ENCODE measurements around the gene TOMM70. TPM values are rescaled to one million over a fixed set of nuclear protein-coding genes. Genes with fewer than 3 reads are reported as not detected.

TOMM70 gene
- total and polyA plus RNA-seq, 4 donors, result 54.8 to 90.9 (median 62.2) TPM

GRCh38 chr3:100374521-100374920 is 26.4 kb downstream of the TOMM70 start:
- H3K9me3 ChIP-seq (ENCODE audit: control insufficient read depth, insufficient read depth, low read length), result no peaks in the 10 kb centered on the region
- H3K4me1 ChIP-seq (ENCODE audit: control insufficient read depth, insufficient read depth, low read length), result no peaks in the 10 kb centered on the region
- peaks cover 19% of the 10 kb centered on the region for H3K36me3 ChIP-seq (ENCODE audit: control insufficient read depth, insufficient read depth, low read length)
- no peaks in the 10 kb centered on the region for H3K27me3 ChIP-seq (ENCODE audit: control insufficient read depth, insufficient read depth, low read length)
- no peak for DNase-seq (ENCODE audit: low read depth in 4 of 6, low spot score in 6 of 6)
- no peak overlapping the region for H3K27ac ChIP-seq (ENCODE audit: low read depth, low read length)
- H3K4me3 ChIP-seq (ENCODE audit: low read depth, low read length), result no peak overlapping the region

DNA sequence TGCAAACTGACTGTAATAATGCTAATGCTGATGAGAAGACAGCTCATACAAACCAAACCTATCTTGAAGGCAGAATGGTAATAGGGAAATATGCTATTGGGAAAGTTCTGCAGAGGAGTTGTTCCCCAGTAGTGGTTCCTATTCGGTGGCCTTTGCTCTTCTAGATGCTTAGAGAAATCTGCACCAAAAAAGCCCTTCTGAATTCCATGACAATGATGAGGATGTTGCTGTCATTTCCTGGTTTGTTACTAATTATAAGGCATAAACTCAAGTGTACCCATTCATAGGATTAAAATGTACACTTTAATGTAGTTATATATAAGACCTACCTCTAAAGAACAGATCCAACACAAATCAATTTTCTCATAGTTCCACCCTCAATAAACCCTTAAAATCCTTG is 30.1 kb downstream of the TOMM70 start:
- H3K36me3 ChIP-seq (ENCODE audit: control insufficient read depth, insufficient read depth, low read length), result peaks cover 16% of the 10 kb centered on the region
- no CpG with 5 or more reads among the region's 1 CpG for WGBS (ENCODE audit: insufficient coverage)
- no peaks in the 10 kb centered on the region for H3K4me1 ChIP-seq (ENCODE audit: control insufficient read depth, insufficient read depth, low read length)
- no peak for DNase-seq (ENCODE audit: low read depth in 4 of 6, low spot score in 6 of 6)
- no peak overlapping the region for H3K4me3 ChIP-seq (ENCODE audit: low read depth, low read length)
- no peaks in the 10 kb centered on the region for H3K9me3 ChIP-seq (ENCODE audit: control insufficient read depth, insufficient read depth, low read length)
- no peak overlapping the region for H3K27ac ChIP-seq (ENCODE audit: low read depth, low read length)
- no peaks in the 10 kb centered on the region for H3K27me3 ChIP-seq (ENCODE audit: control insufficient read depth, insufficient read depth, low read length)

DNA sequence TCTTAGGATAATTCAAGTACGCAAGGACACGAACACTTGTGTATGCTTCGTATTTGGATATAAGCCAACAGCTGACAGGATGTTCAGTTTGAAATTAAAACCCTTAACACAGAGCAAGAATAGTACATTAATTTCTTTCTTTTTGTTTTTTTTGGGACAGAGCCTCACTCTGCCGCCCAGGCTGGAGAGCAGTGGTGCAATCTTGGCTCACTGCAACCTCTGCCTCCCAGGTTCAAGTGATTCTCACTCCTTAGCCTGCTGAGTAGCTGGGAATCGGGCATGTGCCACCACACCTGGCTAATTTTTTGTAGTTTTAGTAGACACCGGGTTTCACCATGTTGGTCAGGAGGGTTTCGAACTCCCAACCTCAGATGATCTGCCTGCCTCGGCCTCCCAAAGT is 32.4 kb downstream of the TOMM70 start:
- peaks cover 16% of the 10 kb centered on the region for H3K36me3 ChIP-seq (ENCODE audit: control insufficient read depth, insufficient read depth, low read length)
- no peak overlapping the region for H3K4me3 ChIP-seq (ENCODE audit: low read depth, low read length)
- no peak overlapping the region for H3K27ac ChIP-seq (ENCODE audit: low read depth, low read length)
- no peaks in the 10 kb centered on the region for H3K4me1 ChIP-seq (ENCODE audit: control insufficient read depth, insufficient read depth, low read length)
- no peak for DNase-seq (ENCODE audit: low read depth in 4 of 6, low spot score in 6 of 6)
- H3K9me3 ChIP-seq (ENCODE audit: control insufficient read depth, insufficient read depth, low read length), result no peaks in the 10 kb centered on the region
- H3K27me3 ChIP-seq (ENCODE audit: control insufficient read depth, insufficient read depth, low read length), result no peaks in the 10 kb centered on the region
- 66% methylated on average over 2 of the region's 8 CpGs for WGBS (ENCODE audit: insufficient coverage)

DNA sequence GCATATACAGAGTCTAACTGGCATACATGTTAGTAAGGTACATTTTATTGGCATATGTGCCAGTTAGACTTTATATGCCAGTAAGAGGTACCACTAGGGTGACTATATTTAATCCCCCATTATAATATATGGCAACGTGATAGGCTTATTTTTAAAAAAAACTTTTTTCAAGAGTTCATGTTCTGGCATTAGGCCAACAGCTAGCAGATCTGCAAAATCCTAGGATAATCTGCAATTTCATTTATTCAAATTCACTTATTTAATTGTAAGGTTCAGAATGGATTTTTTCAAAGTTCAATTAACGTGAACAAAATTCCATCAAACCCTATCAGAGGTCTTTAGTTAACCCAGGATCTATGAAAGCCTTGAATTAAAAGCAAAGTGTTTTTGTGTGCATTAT is 34.5 kb downstream of the TOMM70 start:
- H3K36me3 ChIP-seq (ENCODE audit: control insufficient read depth, insufficient read depth, low read length), result peaks cover 13% of the 10 kb centered on the region

DNA sequence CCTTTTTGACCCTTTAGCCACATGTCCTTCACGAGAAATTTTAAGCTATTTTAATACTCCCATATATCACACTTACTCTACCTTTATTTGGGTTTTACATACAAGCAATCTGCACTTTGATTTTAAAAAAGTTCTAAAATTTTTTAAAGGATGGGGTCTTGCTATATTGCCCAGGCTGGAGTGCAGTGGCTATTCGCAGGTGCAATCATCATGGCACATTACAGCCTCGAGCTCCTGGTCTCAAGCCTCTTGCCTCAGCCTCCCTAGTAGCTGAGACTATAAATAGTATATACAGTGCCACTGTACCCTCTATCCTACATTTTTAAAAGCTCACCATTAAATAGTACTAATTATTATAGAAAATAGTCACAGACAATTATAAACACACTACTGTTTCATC is 36.5 kb downstream of the TOMM70 start:
- no CpG with 5 or more reads among the region's 3 CpGs for WGBS (ENCODE audit: insufficient coverage)
- H3K4me1 ChIP-seq (ENCODE audit: control insufficient read depth, insufficient read depth, low read length), result no peaks in the 10 kb centered on the region
- no peak overlapping the region for H3K27ac ChIP-seq (ENCODE audit: low read depth, low read length)
- peaks cover 9% of the 10 kb centered on the region for H3K36me3 ChIP-seq (ENCODE audit: control insufficient read depth, insufficient read depth, low read length)
- no peak overlapping the region for H3K4me3 ChIP-seq (ENCODE audit: low read depth, low read length)
- no peaks in the 10 kb centered on the region for H3K9me3 ChIP-seq (ENCODE audit: control insufficient read depth, insufficient read depth, low read length)
- no peaks in the 10 kb centered on the region for H3K27me3 ChIP-seq (ENCODE audit: control insufficient read depth, insufficient read depth, low read length)
- no peak for DNase-seq (ENCODE audit: low read depth in 4 of 6, low spot score in 6 of 6)

More for the DNA sequence above, 34.5 kb downstream of the TOMM70 start:
- H3K4me3 ChIP-seq (ENCODE audit: low read depth, low read length), result no peak overlapping the region
- H3K9me3 ChIP-seq (ENCODE audit: control insufficient read depth, insufficient read depth, low read length), result no peaks in the 10 kb centered on the region
- DNase-seq (ENCODE audit: low read depth in 4 of 6, low spot score in 6 of 6), result no peak
- no CpG with 5 or more reads among the region's 2 CpGs for WGBS (ENCODE audit: insufficient coverage)
- no peak overlapping the region for H3K27ac ChIP-seq (ENCODE audit: low read depth, low read length)
- H3K27me3 ChIP-seq (ENCODE audit: control insufficient read depth, insufficient read depth, low read length), result no peaks in the 10 kb centered on the region
- no peaks in the 10 kb centered on the region for H3K4me1 ChIP-seq (ENCODE audit: control insufficient read depth, insufficient read depth, low read length)

DNA sequence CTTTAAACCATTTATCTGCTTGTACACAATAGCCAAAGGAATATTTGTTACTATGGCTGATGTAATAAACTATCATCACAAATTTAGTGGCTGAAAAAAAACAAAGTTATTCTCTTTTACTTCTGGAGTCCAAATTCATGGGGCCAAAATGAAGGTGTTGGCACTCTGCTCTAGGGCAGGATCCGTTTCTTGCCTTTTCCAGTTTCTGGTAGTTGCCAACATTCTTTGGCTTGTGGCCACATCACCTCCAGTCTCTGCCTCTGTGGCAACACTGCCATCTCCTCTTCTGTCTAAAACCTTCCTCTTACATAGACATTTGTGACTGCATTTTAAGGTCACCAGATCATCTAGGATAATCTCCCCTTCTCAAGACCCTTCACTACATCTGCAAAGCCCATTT is 39.0 kb downstream of the TOMM70 start:
- no peak for DNase-seq (ENCODE audit: low read depth in 4 of 6, low spot score in 6 of 6)
- H3K27ac ChIP-seq (ENCODE audit: low read depth, low read length), result no peak overlapping the region
- H3K27me3 ChIP-seq (ENCODE audit: control insufficient read depth, insufficient read depth, low read length), result no peaks in the 10 kb centered on the region
- no peak overlapping the region for H3K4me3 ChIP-seq (ENCODE audit: low read depth, low read length)
- WGBS (ENCODE audit: insufficient coverage), result 83% methylated on average over 1 of the region's 1 CpG
- H3K9me3 ChIP-seq (ENCODE audit: control insufficient read depth, insufficient read depth, low read length), result no peaks in the 10 kb centered on the region
- peaks cover 3% of the 10 kb centered on the region for H3K36me3 ChIP-seq (ENCODE audit: control insufficient read depth, insufficient read depth, low read length)
- H3K4me1 ChIP-seq (ENCODE audit: control insufficient read depth, insufficient read depth, low read length), result no peaks in the 10 kb centered on the region

GRCh38 chr3:100360757-100361496 is 40.0 kb downstream of the TOMM70 start:
- H3K36me3 ChIP-seq (ENCODE audit: control insufficient read depth, insufficient read depth, low read length), result no peaks in the 10 kb centered on the region
- 94% methylated on average over 3 of the region's 4 CpGs for WGBS (ENCODE audit: insufficient coverage)

GRCh38 chr3:100359035-100359434 is 41.9 kb downstream of the TOMM70 start:
- 69% methylated on average over 2 of the region's 3 CpGs for WGBS (ENCODE audit: insufficient coverage)
- Histone ChIP-seq H3K4me3 (ENCODE audit: low read depth, low read length) (no peak overlapping the region), H3K27ac (ENCODE audit: low read depth, low read length) (no peak overlapping the region), H3K4me1 (ENCODE audit: control insufficient read depth, insufficient read depth, low read length) (no peaks in the 10 kb centered on the region), H3K36me3 (ENCODE audit: control insufficient read depth, insufficient read depth, low read length) (no peaks in the 10 kb centered on the region), H3K9me3 (ENCODE audit: control insufficient read depth, insufficient read depth, low read length) (no peaks in the 10 kb centered on the region), H3K27me3 (ENCODE audit: control insufficient read depth, insufficient read depth, low read length) (no peaks in the 10 kb centered on the region)
- DNase-seq (ENCODE audit: low read depth in 4 of 6, low spot score in 6 of 6), result no peak

More at GRCh38 chr3:100360757-100361496, 40.0 kb downstream of the TOMM70 start:
- H3K27me3 ChIP-seq (ENCODE audit: control insufficient read depth, insufficient read depth, low read length), result no peaks in the 10 kb centered on the region
- H3K27ac ChIP-seq (ENCODE audit: low read depth, low read length), result no peak overlapping the region
- H3K4me1 ChIP-seq (ENCODE audit: control insufficient read depth, insufficient read depth, low read length), result no peaks in the 10 kb centered on the region
- DNase-seq (ENCODE audit: low read depth in 4 of 6, low spot score in 6 of 6), result no peak
- no peak overlapping the region for H3K4me3 ChIP-seq (ENCODE audit: low read depth, low read length)
- no peaks in the 10 kb centered on the region for H3K9me3 ChIP-seq (ENCODE audit: control insufficient read depth, insufficient read depth, low read length)

GRCh38 chr3:100358413-100358812 is 42.5 kb downstream of the TOMM70 start:
- no peak overlapping the region for H3K27ac ChIP-seq (ENCODE audit: low read depth, low read length)
- no peaks in the 10 kb centered on the region for H3K36me3 ChIP-seq (ENCODE audit: control insufficient read depth, insufficient read depth, low read length)
- no peaks in the 10 kb centered on the region for H3K4me1 ChIP-seq (ENCODE audit: control insufficient read depth, insufficient read depth, low read length)
- no peaks in the 10 kb centered on the region for H3K9me3 ChIP-seq (ENCODE audit: control insufficient read depth, insufficient read depth, low read length)
- WGBS (ENCODE audit: insufficient coverage), result 100% methylated on average over 1 of the region's 2 CpGs
- no peak for DNase-seq (ENCODE audit: low read depth in 4 of 6, low spot score in 6 of 6)
- no peaks in the 10 kb centered on the region for H3K27me3 ChIP-seq (ENCODE audit: control insufficient read depth, insufficient read depth, low read length)
- no peak overlapping the region for H3K4me3 ChIP-seq (ENCODE audit: low read depth, low read length)

DNA sequence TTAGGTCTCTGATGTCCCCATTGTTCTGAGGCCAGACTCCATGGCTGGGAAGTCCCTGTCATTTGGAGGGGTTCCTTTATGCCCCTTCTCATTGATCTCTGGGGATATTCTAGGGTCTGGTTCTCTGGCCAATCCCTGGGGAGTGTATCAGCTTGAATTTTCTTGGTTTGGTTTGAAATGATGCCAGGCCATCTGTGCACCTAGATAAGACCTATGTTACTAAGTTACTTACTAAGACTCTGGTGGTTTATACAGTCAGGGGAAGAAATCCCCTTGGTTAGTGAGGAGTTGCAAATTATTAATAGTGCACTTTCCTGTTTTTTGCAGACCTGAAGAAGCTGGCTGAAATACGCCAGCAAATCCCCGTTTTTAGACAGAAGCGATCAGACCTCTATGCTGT is 46.0 kb downstream of the TOMM70 start:
- H3K27me3 ChIP-seq (ENCODE audit: control insufficient read depth, insufficient read depth, low read length), result no peaks in the 10 kb centered on the region
- no peak overlapping the region for H3K4me3 ChIP-seq (ENCODE audit: low read depth, low read length)
- WGBS (ENCODE audit: insufficient coverage), result no CpG with 5 or more reads among the region's 3 CpGs
- H3K36me3 ChIP-seq (ENCODE audit: control insufficient read depth, insufficient read depth, low read length), result peaks cover 5% of the 10 kb centered on the region
- no peak overlapping the region for H3K27ac ChIP-seq (ENCODE audit: low read depth, low read length)
- H3K9me3 ChIP-seq (ENCODE audit: control insufficient read depth, insufficient read depth, low read length), result no peaks in the 10 kb centered on the region
- DNase-seq (ENCODE audit: low read depth in 4 of 6, low spot score in 6 of 6), result no peak
- H3K4me1 ChIP-seq (ENCODE audit: control insufficient read depth, insufficient read depth, low read length), result no peaks in the 10 kb centered on the region

All from spinal cord (tissue), 10 donors.